GM12801 (cell line): Measurements from ENCODE around the gene FAM210A.

Source experiments
- TF ChIP-seq, protein P1 (sequence below): IDR thresholded peaks from one replicate; pipeline ENCODE4 v1.5.1; 2011; ENCODE audit warnings: control low read depth; ENCODE audit not compliant: insufficient read length; ENCODE audit errors: extremely low read depth

Gene FAM210A

GRCh38 chr18:13621886-13622619 lies 104.3 kb downstream of the FAM210A start:
- TF ChIP-seq, protein P1, sequence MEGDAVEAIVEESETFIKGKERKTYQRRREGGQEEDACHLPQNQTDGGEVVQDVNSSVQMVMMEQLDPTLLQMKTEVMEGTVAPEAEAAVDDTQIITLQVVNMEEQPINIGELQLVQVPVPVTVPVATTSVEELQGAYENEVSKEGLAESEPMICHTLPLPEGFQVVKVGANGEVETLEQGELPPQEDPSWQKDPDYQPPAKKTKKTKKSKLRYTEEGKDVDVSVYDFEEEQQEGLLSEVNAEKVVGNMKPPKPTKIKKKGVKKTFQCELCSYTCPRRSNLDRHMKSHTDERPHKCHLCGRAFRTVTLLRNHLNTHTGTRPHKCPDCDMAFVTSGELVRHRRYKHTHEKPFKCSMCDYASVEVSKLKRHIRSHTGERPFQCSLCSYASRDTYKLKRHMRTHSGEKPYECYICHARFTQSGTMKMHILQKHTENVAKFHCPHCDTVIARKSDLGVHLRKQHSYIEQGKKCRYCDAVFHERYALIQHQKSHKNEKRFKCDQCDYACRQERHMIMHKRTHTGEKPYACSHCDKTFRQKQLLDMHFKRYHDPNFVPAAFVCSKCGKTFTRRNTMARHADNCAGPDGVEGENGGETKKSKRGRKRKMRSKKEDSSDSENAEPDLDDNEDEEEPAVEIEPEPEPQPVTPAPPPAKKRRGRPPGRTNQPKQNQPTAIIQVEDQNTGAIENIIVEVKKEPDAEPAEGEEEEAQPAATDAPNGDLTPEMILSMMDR = no peak

DNA sequence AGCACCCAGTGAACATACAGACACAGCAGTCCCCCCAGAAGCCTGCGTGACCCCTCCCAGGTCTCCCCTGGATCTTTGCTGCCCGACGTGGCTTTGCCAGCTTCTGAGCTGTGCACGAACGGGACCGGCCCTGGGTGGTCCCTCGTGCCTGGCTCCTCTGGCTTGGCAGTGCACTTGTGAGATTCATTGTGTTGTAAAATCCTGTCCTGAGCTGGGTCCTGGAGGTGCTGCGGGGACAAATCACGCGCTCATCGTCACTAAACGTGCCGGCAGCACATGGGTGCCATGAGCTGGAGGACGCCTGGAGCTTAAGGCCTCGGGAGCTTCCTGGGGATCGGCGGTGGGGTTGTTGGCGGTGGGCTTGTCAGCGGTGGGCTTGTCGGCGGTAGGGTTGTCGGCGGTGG lies 104.9 kb downstream of the FAM210A start:
- TF ChIP-seq, protein P1 = no peak

- TF ChIP-seq, protein P1 = no peak
These were observed 105.4 kb downstream of the FAM210A start for GRCh38 chr18:13620818-13621445.

- TF ChIP-seq, protein P1 = no peak
These were observed 106.1 kb downstream of the FAM210A start for GRCh38 chr18:13620206-13620672.

GRCh38 chr18:13619505-13620205 lies 106.7 kb downstream of the FAM210A start:
- TF ChIP-seq, protein P1 = no peak

GRCh38 chr18:13618760-13619438 lies 107.5 kb downstream of the FAM210A start:
- TF ChIP-seq, protein P1 = no peak
